GM18867 (cell line): Measurements from ENCODE around the gene DPYSL4.

Experiments
- ATAC-seq: cut with Tn5 transposase; IDR thresholded peaks from one replicate; pipeline ENCODE4 v1.9.1; 2021; ENCODE audit warnings: mild to moderate bottlenecking, moderate library complexity; ENCODE audit not compliant: unreplicated experiment

DPYSL4 gene

GRCh38 chr10:132193907-132194552 is 7.3 kb downstream of the DPYSL4 start:
- no peak for ATAC-seq

GRCh38 chr10:132194726-132195125 is 8.0 kb downstream of the DPYSL4 start:
- no peak for ATAC-seq

- ATAC-seq = no peak
Observed at GRCh38 chr10:132195366-132196075, 8.8 kb downstream of the DPYSL4 start.

- no peak for ATAC-seq
Observed at GRCh38 chr10:132196178-132197113, 9.7 kb downstream of the DPYSL4 start.

- no peak for ATAC-seq
Observed at GRCh38 chr10:132197271-132198067, 10.7 kb downstream of the DPYSL4 start.

GRCh38 chr10:132198068-132198370 is 11.3 kb downstream of the DPYSL4 start:
- no peak for ATAC-seq

- ATAC-seq = no peak
Observed at GRCh38 chr10:132198381-132199181, 11.8 kb downstream of the DPYSL4 start.

- ATAC-seq = no peak
Observed at GRCh38 chr10:132199268-132199853, 12.6 kb downstream of the DPYSL4 start.

GRCh38 chr10:132199854-132200311 is 13.1 kb downstream of the DPYSL4 start:
- ATAC-seq = no peak

- no peak for ATAC-seq
Observed at GRCh38 chr10:132200344-132201110, 13.8 kb downstream of the DPYSL4 start.

GRCh38 chr10:132201111-132201969 is 14.6 kb downstream of the DPYSL4 start:
- no peak for ATAC-seq

GRCh38 chr10:132202070-132202970 is 15.6 kb downstream of the DPYSL4 start:
- ATAC-seq = no peak

GRCh38 chr10:132203256-132204077 is 16.7 kb downstream of the DPYSL4 start:
- ATAC-seq = no peak

- ATAC-seq = no peak
Observed at GRCh38 chr10:132204078-132204780, 17.5 kb downstream of the DPYSL4 start.

- no peak for ATAC-seq
Observed at GRCh38 chr10:132204781-132205473, 18.2 kb downstream of the DPYSL4 start.
